H1 (cell line): ENCODE measurements around the gene TSEN34. TPM values are rescaled to one million over a fixed set of nuclear protein-coding genes. Genes with fewer than 3 reads are reported as not detected.
"Not testable (repeated sequence)": the region's sequence is repeated elsewhere in the genome, so short reads cannot be mapped to it uniquely, and the experiment has no call there.

Experiments
- CTCF ChIA-PET: fragments of 300-600 bp; sonication (Branson Sonifier 250); formaldehyde crosslinking; loops from one replicate; lab custom pipeline; 2021; ENCODE audit not compliant: partially characterized antibody; lab: Charles Lee
- POLR2A ChIA-PET: fragments of 300-600 bp; sonication (Branson Sonifier 250); formaldehyde crosslinking; loops from one replicate; lab custom pipeline; 2021; ENCODE audit warnings: inconsistent platforms; ENCODE audit not compliant: partially characterized antibody; lab: Charles Lee
- DNase-seq, 2 experiments: peaks; one replicate each; pipeline versions ENCODE4 v3.0.0 to v3.0.0-alpha.2; 2010 to 2022; ENCODE audit warnings: low spot score in 2 of 2, low read depth in 1 of 2, mixed read lengths in 1 of 2
- FAIRE-seq: peaks from 2 replicates; lab custom pipeline; 2011; peaks lifted over from hg19 to GRCh38; lab: Jason Lieb, UNC
- H2AFZ ChIP-seq: 2 replicates; pipeline ENCODE4 v1.8.1; 2012; ENCODE audit warnings: low read length, inconsistent platforms
- H2AK5ac ChIP-seq: 2 replicates; pipeline ENCODE4 v1.6.1; 2013; ENCODE audit warnings: low read depth, low read length
- H2BK120ac ChIP-seq: replicated peaks from 2 replicates; pipeline ENCODE3; 2013; ENCODE audit warnings: low read depth, low read length, inconsistent platforms
- H2BK12ac ChIP-seq: 2 replicates; pipeline ENCODE4 v1.6.1; 2013; ENCODE audit warnings: low read depth, low read length
- H2BK15ac ChIP-seq: 2 replicates; pipeline ENCODE4 v1.6.1; 2013; ENCODE audit warnings: low read length
- H2BK20ac ChIP-seq: 2 replicates; pipeline ENCODE4 v1.6.1; 2013; ENCODE audit warnings: low read length
- H2BK5ac ChIP-seq: 2 replicates; pipeline ENCODE4 v1.6.1; 2013; ENCODE audit warnings: low read depth, low read length
- H3K14ac ChIP-seq: 2 replicates; pipeline ENCODE4 v1.6.1; 2013; ENCODE audit warnings: inconsistent platforms; ENCODE audit not compliant: insufficient read length
- H3K18ac ChIP-seq: 2 replicates; pipeline ENCODE4 v1.6.1; 2013; ENCODE audit warnings: low read length; ENCODE audit errors: extremely low read depth
- H3K23ac ChIP-seq: 2 replicates; pipeline ENCODE4 v1.6.1; 2013; ENCODE audit warnings: inconsistent platforms; ENCODE audit not compliant: insufficient read length
- H3K23me2 ChIP-seq: 2 replicates; pipeline ENCODE4 v1.6.1; 2013; ENCODE audit warnings: low read depth, low read length
- H3K27ac ChIP-seq: 2 replicates; pipeline ENCODE4 v1.6.1; 2011; ENCODE audit warnings: low read depth, low read length, inconsistent platforms
- H3K27me3 ChIP-seq, 4 experiments: replicated peaks in 1 of 4; 1 replicate in 1 of 4; 2 replicates in 3 of 4; pipeline versions ENCODE4 v1.6.1 to v1.8.1; 2011 to 2013; ENCODE audit warnings: low read length in 3 of 4, mild to moderate bottlenecking in 3 of 4, inconsistent platforms in 2 of 4, mixed read lengths in 2 of 4, moderate library complexity in 1 of 4; ENCODE audit not compliant: control insufficient read depth in 3 of 4, insufficient read depth in 3 of 4; ENCODE audit errors: extremely low read depth in 1 of 4
- H3K36me3 ChIP-seq, 4 experiments: 2 replicates each; pipeline versions ENCODE4 v1.6.1 to v1.8.1; 2011 to 2013; ENCODE audit warnings: mild to moderate bottlenecking in 4 of 4, low read length in 3 of 4, moderate library complexity in 2 of 4, control low read depth in 1 of 4, inconsistent platforms in 1 of 4; ENCODE audit not compliant: insufficient read depth in 4 of 4, control insufficient read depth in 2 of 4
- H3K4ac ChIP-seq: replicated peaks from 2 replicates; pipeline ENCODE3; 2013; ENCODE audit warnings: low read length, low read depth, mixed read lengths, inconsistent platforms; ENCODE audit not compliant: insufficient read length
- H3K4me1 ChIP-seq, 4 experiments: replicated peaks in 1 of 4; 1 replicate in 1 of 4; 2 replicates in 3 of 4; pipeline versions ENCODE4 v1.6.1 to v1.8.1; 2011 to 2013; ENCODE audit warnings: low read length in 3 of 4, inconsistent platforms in 2 of 4, mixed read lengths in 1 of 4; ENCODE audit not compliant: insufficient read depth in 4 of 4, control insufficient read depth in 3 of 4
- H3K4me2 ChIP-seq, 2 experiments: 2 replicates each; pipeline versions ENCODE4 v1.6.1 to v1.8.1; 2011 to 2013; ENCODE audit warnings: low read depth in 2 of 2, low read length in 2 of 2, control low read depth in 1 of 2, inconsistent platforms in 1 of 2, mild to moderate bottlenecking in 1 of 2; ENCODE audit not compliant: insufficient read depth in 1 of 2
- H3K4me3 ChIP-seq, 4 experiments: fragments of 200-600, 300-600 bp in 1 of 4; sonication (generic), shearing (Covaris generic), sonication (Bioruptor Twin) in 1 of 4; 2 replicates each; pipeline versions ENCODE4 v1.5.1 to v1.8.1; 2011 to 2016; ENCODE audit warnings: low read length in 4 of 4, low read depth in 3 of 4, control low read depth in 2 of 4, inconsistent platforms in 2 of 4, mild to moderate bottlenecking in 2 of 4, mixed read lengths in 1 of 4, moderate library complexity in 1 of 4; ENCODE audit not compliant: insufficient read depth in 2 of 4; ENCODE audit errors: extremely low read depth in 1 of 4
- H3K56ac ChIP-seq: replicated peaks from 2 replicates; pipeline ENCODE3; 2013; ENCODE audit warnings: low read depth, mild to moderate bottlenecking, mixed read lengths, low read length, inconsistent platforms; ENCODE audit not compliant: insufficient read length
- H3K79me1 ChIP-seq: 2 replicates; pipeline ENCODE4 v1.6.1; 2013; ENCODE audit warnings: low read depth, low read length, control low read depth
- H3K79me2 ChIP-seq, 2 experiments: 2 replicates each; pipeline versions ENCODE4 v1.6.1 to v1.8.1; 2012 to 2013; ENCODE audit warnings: low read length in 2 of 2, mild to moderate bottlenecking in 2 of 2, inconsistent platforms in 1 of 2; ENCODE audit not compliant: insufficient read depth in 2 of 2, control insufficient read depth in 1 of 2
- H3K9ac ChIP-seq, 4 experiments: replicated peaks in 1 of 4; 1 replicate in 1 of 4; 2 replicates in 3 of 4; pipeline versions ENCODE4 v1.6.1 to v1.8.1; 2011 to 2013; ENCODE audit warnings: low read depth in 3 of 4, low read length in 3 of 4, control low read depth in 2 of 4, mild to moderate bottlenecking in 2 of 4, moderate library complexity in 2 of 4, inconsistent platforms in 1 of 4; ENCODE audit errors: extremely low read depth in 1 of 4
- H3K9me3 ChIP-seq, 2 experiments: 2 replicates each; pipeline versions ENCODE4 v1.6.1 to v1.8.1; 2012 to 2013; ENCODE audit warnings: mild to moderate bottlenecking in 2 of 2, moderate library complexity in 2 of 2, control low read depth in 1 of 2, inconsistent platforms in 1 of 2, low read depth in 1 of 2, low read length in 1 of 2, mixed read lengths in 1 of 2; ENCODE audit not compliant: insufficient read depth in 2 of 2
- H4K20me1 ChIP-seq, 2 experiments: replicated peaks in 1 of 2; 2 replicates each; pipeline versions ENCODE3 to v1.8.1; 2011 to 2013; ENCODE audit warnings: inconsistent platforms in 2 of 2, low read length in 2 of 2, mild to moderate bottlenecking in 1 of 2; ENCODE audit not compliant: insufficient read depth in 2 of 2, control insufficient read depth in 1 of 2
- H4K5ac ChIP-seq: 2 replicates; pipeline ENCODE4 v1.6.1; 2013; ENCODE audit warnings: low read length, low read depth, mixed read lengths, inconsistent platforms; ENCODE audit not compliant: insufficient read length
- H4K8ac ChIP-seq: 2 replicates; pipeline ENCODE4 v1.8.0; 2013; ENCODE audit warnings: mild to moderate bottlenecking, moderate library complexity, low read length, inconsistent platforms; ENCODE audit not compliant: insufficient read depth; ENCODE audit errors: extremely low read depth
- H4K91ac ChIP-seq: replicated peaks from 2 replicates; pipeline ENCODE3; 2013; ENCODE audit warnings: low read length, mixed read lengths, inconsistent platforms; ENCODE audit not compliant: insufficient read length
- CTBP2 ChIP-seq: IDR thresholded peaks from 2 replicates; pipeline ENCODE4 v1.7.0; 2011; ENCODE audit warnings: borderline replicate concordance, mild to moderate bottlenecking, moderate library complexity, mixed read lengths, low read length; ENCODE audit not compliant: insufficient read depth, insufficient read length
- EP300 ChIP-seq, 2 experiments: IDR thresholded peaks; 1 replicate in 1 of 2; 2 replicates in 1 of 2; pipeline ENCODE4 v1.6.1; 2011 to 2012; ENCODE audit warnings: low read depth in 2 of 2, low read length in 2 of 2, mild to moderate bottlenecking in 2 of 2, borderline replicate concordance in 1 of 2, inconsistent platforms in 1 of 2, moderate library complexity in 1 of 2
- FOSL1 ChIP-seq: IDR thresholded peaks from 2 replicates; pipeline ENCODE4 v1.6.1; 2011; ENCODE audit warnings: mild to moderate bottlenecking, low read depth, low read length, moderate library complexity; ENCODE audit not compliant: insufficient read depth
- GABPA ChIP-seq: IDR thresholded peaks from 2 replicates; pipeline ENCODE4 v1.6.1; 2011; ENCODE audit warnings: mild to moderate bottlenecking, low read length, moderate library complexity, borderline replicate concordance; ENCODE audit not compliant: insufficient read depth
- HDAC6 ChIP-seq: IDR thresholded peaks from one replicate; pipeline ENCODE4 v1.7.1; 2012; ENCODE audit warnings: low read depth, mild to moderate bottlenecking, inconsistent platforms, low read length, moderate library complexity
- POU5F1 ChIP-seq: IDR thresholded peaks from 2 replicates; pipeline ENCODE4 v1.6.1; 2011; ENCODE audit warnings: low read depth, mild to moderate bottlenecking, low read length, moderate library complexity
- RBBP5 ChIP-seq: IDR thresholded peaks from 2 replicates; pipeline ENCODE4 v1.7.1; 2012; ENCODE audit warnings: low read depth, mild to moderate bottlenecking, inconsistent platforms, low read length, moderate library complexity, borderline replicate concordance
- WGBS, 2 experiments: shearing (Covaris generic) in 1 of 2; methylation state at CpG; one replicate each; pipeline versions ENCODE4 v1.1.6 to v1.1.7; 2013 to 2015; ENCODE audit warnings: low lambda C conversion rate in 2 of 2, mixed read lengths in 2 of 2, inconsistent platforms in 1 of 2, low coverage in 1 of 2, missing lambda C conversion rate in 1 of 2; ENCODE audit not compliant: insufficient replicate concordance in 2 of 2, insufficient coverage in 1 of 2, insufficient read length in 1 of 2; ENCODE audit errors: extremely low coverage in 1 of 2, missing lambda C conversion rate in 1 of 2; 5-methylcytosine and 5-hydroxymethylcytosine counted together
- polyA plus RNA-seq, 7 experiments: library from polyadenylated mRNA; depleted of rRNA in 3 of 7; stranded (reverse) in 5 of 7; unstranded in 2 of 7; fragments of >200 nt in 5 of 7; fragments of 200-250 nt in 2 of 7; gene quantifications; 1 replicate in 5 of 7; 2 replicates in 1 of 7; 4 replicates in 1 of 7; pipeline versions ENCODE4 v1.2.1 to v1.2.3, GENCODE V29; 2011 to 2013; ENCODE audit warnings: missing spikeins in 2 of 7, mixed read lengths in 2 of 7
- total RNA-seq: library from RNA; stranded (reverse); fragmentation: NEBNext Ultra II Directional; extraction: Animal tissue kit (Norgen Biotek cat#: 25700); gene quantifications from 2 replicates; pipeline ENCODE4 v1.2.1, GENCODE V29; 2021

TSEN34 gene
- total and polyA plus RNA-seq, 2 of the 8 experiments (the other 6 are each of a cell fraction or from before 2014, with no cell fraction given), result 22.5 to 52.3 TPM

- TF ChIP-seq CTBP2 (no peak), RBBP5 (no peak), HDAC6 (no peak), POU5F1 (no peak), FOSL1 (no peak), EP300 (IDR thresholded peaks at IDR 0.05; ENCODE audit: borderline replicate concordance in 1 of 2, low read depth in 2 of 2, low read length in 2 of 2) (no peak), GABPA (no peak)
These were observed 20.1 kb downstream of the TSEN34 start (continued) for GRCh38 chr19:54211235-54211634.

- H2AK5ac ChIP-seq, H4K5ac ChIP-seq, H3K18ac ChIP-seq, CTCF ChIA-PET, H3K9ac ChIP-seq, H3K36me3 ChIP-seq, FAIRE-seq, H3K23ac ChIP-seq, H2BK5ac ChIP-seq, H2AFZ ChIP-seq, H2BK20ac ChIP-seq, H3K27me3 ChIP-seq, H3K23me2 ChIP-seq, H3K4me2 ChIP-seq, H4K20me1 ChIP-seq, H3K27ac ChIP-seq, H2BK12ac ChIP-seq, H3K79me2 ChIP-seq, H3K56ac ChIP-seq, H2BK120ac ChIP-seq, H2BK15ac ChIP-seq, H3K4me3 ChIP-seq, H3K4ac ChIP-seq, DNase-seq, H3K14ac ChIP-seq, H4K91ac ChIP-seq, H4K8ac ChIP-seq, H3K4me1 ChIP-seq, H3K79me1 ChIP-seq, H3K9me3 ChIP-seq: not testable (repeated sequence)
- POLR2A ChIA-PET, result interaction anchor here (1.8 to 23.4 kb wide), 2 partner anchors 9 to 25 kb away, joined by 6 to 909 read pairs; partner anchors contain the start of genes MBOAT7, RPS9 and TSEN34
- WGBS, 2 experiments, result 92% methylated on average over 3 of the region's 5 CpGs; no CpG with 5 or more reads in 1 of the 2 experiments
These were observed 23.1 kb downstream of the TSEN34 start for GRCh38 chr19:54214217-54214616.
